Immature natural killer cell (primary cell): ENCODE measurements around the gene AGAP3. TPM values are rescaled to one million over a fixed set of nuclear protein-coding genes. Genes with fewer than 3 reads are reported as not detected.

Experiments
- DNase-seq, 3 donors: peaks; one replicate each; pipeline ENCODE4 v3.0.0; 2022; ENCODE audit warnings: mixed read lengths in 1 of 3
- H3K27ac Mint-ChIP-seq, 6 donors: one replicate each; pipeline ENCODE4 v1.8.0; 2020; ENCODE audit warnings: mixed read lengths in 6 of 6, mild to moderate bottlenecking in 5 of 6, inconsistent platforms in 4 of 6, moderate library complexity in 3 of 6
- H3K27me3 Mint-ChIP-seq, 3 donors: one replicate each; pipeline ENCODE4 v1.8.0; 2020 to 2021; ENCODE audit warnings: low read depth in 3 of 3, mild to moderate bottlenecking in 3 of 3, mixed read lengths in 3 of 3, moderate library complexity in 3 of 3, inconsistent platforms in 1 of 3
- H3K36me3 Mint-ChIP-seq, 3 donors: one replicate each; pipeline ENCODE4 v1.8.0; 2020; ENCODE audit warnings: mixed read lengths in 3 of 3, inconsistent platforms in 2 of 3, mild to moderate bottlenecking in 2 of 3
- H3K4me1 Mint-ChIP-seq, 2 donors: one replicate each; pipeline ENCODE4 v1.8.0; 2020; ENCODE audit warnings: inconsistent platforms in 2 of 2, mild to moderate bottlenecking in 2 of 2, mixed read lengths in 2 of 2, moderate library complexity in 1 of 2
- H3K4me3 Mint-ChIP-seq, 5 donors: one replicate each; pipeline ENCODE4 v1.8.0; 2020; ENCODE audit warnings: mild to moderate bottlenecking in 5 of 5, mixed read lengths in 5 of 5, inconsistent platforms in 3 of 5, moderate library complexity in 3 of 5
- H3K9me3 Mint-ChIP-seq, 6 donors: one replicate each; pipeline ENCODE4 v1.8.0; 2020; ENCODE audit warnings: mild to moderate bottlenecking in 6 of 6, mixed read lengths in 6 of 6, inconsistent platforms in 4 of 6, moderate library complexity in 3 of 6
- polyA plus RNA-seq, 3 donors: library from polyadenylated mRNA; unstranded; fragments of 300-500 nt; fragmentation: Illumina TruSeq; gene quantifications; one replicate each; pipeline ENCODE4 v1.2.3, GENCODE V29; 2021

AGAP3 gene
- polyA plus RNA-seq, 3 donors from 2014 or later = 2.8 to 6.3 (median 4.3) TPM

DNA sequence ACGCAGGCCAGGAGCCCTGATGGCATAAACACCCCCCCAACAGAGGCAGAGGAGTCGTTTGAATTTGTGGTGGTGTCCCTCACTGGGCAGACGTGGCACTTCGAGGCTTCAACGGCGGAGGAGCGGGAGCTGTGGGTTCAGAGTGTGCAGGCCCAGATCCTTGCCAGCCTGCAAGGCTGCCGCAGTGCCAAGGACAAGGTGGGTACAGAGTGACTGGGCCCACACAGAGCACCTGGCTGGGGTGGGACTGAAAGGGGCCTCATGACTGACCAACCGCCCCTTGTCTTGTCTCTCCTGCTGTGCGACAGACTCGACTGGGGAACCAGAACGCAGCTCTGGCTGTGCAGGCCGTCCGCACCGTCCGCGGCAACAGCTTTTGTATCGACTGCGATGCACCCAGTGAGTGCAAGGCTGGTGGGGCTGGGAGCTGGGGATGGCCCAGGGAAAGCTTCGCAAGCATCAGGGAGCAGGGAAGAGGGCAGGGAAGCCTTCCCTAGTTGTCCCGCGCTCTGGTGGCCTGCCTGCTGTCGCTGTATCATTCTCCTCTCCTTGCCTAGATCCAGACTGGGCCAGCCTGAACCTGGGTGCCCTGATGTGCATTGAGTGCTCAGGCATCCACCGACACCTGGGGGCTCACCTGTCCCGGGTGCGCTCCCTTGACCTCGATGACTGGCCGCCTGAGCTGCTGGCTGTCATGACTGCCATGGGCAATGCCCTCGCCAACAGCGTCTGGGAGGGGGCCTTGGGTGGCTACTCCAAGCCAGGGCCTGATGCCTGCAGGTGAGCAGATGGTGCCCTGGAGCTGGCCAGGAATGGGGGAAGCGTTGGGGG, 55.8 kb downstream of the AGAP3 start:
- Mint-ChIP-seq H3K27ac (no peak overlapping the region), H3K4me3 (no peak overlapping the region), H3K9me3 (no peaks in the 10 kb centered on the region), H3K4me1 (no peaks in the 10 kb centered on the region), H3K36me3 (peaks cover 0 to 8% (median 4%) of the 10 kb centered on the region in 3 donors), H3K27me3 (peaks cover 0 to 1% (median 0%) of the 10 kb centered on the region in 3 donors)
- no peak for DNase-seq

DNA sequence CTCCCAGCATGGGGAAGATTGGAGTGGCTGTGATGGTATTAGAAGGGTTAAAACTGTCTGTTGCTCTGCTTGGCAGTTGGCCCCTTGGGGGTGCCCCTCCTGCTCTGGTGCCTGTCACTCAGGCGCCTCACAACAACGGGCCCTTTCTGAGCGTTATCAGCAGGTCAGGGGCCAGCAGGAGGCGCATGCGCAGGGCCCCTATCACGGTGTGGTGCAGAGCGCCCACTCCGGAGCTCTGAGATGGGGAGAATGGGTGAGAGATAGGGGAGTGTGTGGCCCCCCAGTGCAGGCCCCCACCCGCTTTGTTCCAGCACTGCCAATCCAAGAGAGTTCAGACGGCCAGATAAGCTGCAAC, 56.4 kb downstream of the AGAP3 start:
- Mint-ChIP-seq H3K27ac (no peak overlapping the region), H3K9me3 (no peaks in the 10 kb centered on the region), H3K36me3 (peaks cover 0 to 8% (median 4%) of the 10 kb centered on the region in 3 donors), H3K27me3 (peaks cover 0 to 1% (median 0%) of the 10 kb centered on the region in 3 donors), H3K4me1 (no peaks in the 10 kb centered on the region), H3K4me3 (no peak overlapping the region)
- DNase-seq = no peak

DNA sequence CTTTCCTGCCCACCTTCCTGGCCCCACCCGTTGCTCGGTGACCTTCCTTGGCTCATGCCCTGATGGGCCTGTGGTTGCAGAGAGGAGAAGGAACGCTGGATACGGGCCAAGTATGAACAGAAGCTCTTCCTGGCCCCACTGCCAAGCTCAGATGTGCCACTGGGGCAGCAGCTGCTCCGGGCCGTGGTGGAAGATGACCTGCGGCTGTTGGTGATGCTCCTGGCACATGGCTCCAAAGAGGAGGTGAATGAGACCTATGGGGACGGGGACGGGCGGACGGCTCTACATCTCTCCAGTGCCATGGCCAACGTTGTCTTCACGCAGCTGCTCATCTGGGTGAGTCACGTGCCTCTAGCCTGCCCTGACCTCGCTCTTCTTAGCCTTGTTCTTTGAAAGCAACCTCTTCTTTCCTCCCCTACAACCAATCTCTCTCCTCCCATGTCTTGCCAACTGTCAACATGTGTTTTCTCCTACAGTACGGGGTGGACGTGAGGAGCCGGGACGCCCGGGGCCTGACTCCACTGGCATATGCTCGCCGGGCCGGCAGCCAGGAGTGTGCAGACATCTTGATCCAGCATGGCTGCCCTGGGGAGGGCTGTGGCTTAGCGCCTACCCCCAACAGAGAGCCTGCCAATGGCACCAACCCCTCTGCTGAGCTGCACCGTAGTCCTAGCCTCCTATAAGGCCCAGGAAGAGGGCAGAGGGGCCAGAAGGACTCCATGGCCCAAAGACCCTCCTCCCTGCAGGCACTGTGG, 57.2 kb downstream of the AGAP3 start:
- Mint-ChIP-seq H3K36me3 (peaks cover 0 to 8% (median 4%) of the 10 kb centered on the region in 3 donors), H3K4me1 (no peaks in the 10 kb centered on the region), H3K27ac (no peak overlapping the region), H3K27me3 (peaks cover 0 to 1% (median 0%) of the 10 kb centered on the region in 3 donors), H3K9me3 (no peaks in the 10 kb centered on the region), H3K4me3 (no peak overlapping the region)
- no peak for DNase-seq

DNA sequence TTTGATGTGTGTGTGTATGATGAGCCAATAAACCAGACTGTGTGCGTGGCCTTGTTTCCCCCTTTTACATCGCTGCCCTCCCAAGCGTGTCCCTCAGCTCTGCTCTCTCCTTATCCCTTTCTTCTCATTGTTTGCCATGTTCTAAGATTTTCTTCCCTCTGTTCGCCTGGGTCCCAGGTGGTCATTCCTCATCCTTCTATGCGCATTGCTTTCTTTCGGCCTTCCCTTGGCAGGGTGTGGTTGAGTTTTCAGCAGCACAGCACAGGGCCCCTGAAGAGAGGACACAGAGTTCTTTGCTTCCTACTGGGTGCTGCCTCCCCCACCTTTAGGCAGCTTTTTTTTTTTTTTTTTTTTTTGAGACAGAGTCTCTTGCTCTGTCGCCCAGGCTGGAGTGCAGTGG, 58.1 kb downstream of the AGAP3 start:
- H3K9me3 Mint-ChIP-seq = no peaks in the 10 kb centered on the region
- no peak overlapping the region for H3K4me3 Mint-ChIP-seq
- no peak overlapping the region for H3K27ac Mint-ChIP-seq
- DNase-seq = no peak
- H3K27me3 Mint-ChIP-seq = peaks cover 0 to 1% (median 0%) of the 10 kb centered on the region in 3 donors
- H3K36me3 Mint-ChIP-seq = peaks cover 0 to 8% (median 4%) of the 10 kb centered on the region in 3 donors
- no peaks in the 10 kb centered on the region for H3K4me1 Mint-ChIP-seq

DNA sequence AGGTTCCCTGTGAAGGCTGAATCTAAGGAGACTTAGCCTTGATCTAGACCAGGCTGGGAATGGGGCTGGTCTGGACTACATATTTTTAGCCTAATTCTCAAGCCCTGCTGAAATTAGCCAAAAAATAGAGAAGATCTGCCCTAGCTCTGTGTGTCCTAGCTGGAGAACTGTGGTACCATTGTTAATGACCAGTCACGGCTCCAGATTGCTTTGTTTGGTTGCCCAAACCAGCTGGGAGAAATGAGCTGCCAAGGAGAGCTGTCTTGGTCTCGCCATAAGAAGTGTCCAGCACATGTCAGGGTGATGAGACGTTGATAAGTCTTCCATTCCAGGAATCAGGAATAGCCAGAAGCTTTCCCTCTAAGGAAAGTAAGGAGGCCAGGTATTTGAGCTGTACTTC, 60.5 kb downstream of the AGAP3 start:
- Mint-ChIP-seq H3K36me3 (peaks cover 0 to 8% (median 4%) of the 10 kb centered on the region in 3 donors), H3K4me3 (no peak overlapping the region)
- DNase-seq = no peak

DNA sequence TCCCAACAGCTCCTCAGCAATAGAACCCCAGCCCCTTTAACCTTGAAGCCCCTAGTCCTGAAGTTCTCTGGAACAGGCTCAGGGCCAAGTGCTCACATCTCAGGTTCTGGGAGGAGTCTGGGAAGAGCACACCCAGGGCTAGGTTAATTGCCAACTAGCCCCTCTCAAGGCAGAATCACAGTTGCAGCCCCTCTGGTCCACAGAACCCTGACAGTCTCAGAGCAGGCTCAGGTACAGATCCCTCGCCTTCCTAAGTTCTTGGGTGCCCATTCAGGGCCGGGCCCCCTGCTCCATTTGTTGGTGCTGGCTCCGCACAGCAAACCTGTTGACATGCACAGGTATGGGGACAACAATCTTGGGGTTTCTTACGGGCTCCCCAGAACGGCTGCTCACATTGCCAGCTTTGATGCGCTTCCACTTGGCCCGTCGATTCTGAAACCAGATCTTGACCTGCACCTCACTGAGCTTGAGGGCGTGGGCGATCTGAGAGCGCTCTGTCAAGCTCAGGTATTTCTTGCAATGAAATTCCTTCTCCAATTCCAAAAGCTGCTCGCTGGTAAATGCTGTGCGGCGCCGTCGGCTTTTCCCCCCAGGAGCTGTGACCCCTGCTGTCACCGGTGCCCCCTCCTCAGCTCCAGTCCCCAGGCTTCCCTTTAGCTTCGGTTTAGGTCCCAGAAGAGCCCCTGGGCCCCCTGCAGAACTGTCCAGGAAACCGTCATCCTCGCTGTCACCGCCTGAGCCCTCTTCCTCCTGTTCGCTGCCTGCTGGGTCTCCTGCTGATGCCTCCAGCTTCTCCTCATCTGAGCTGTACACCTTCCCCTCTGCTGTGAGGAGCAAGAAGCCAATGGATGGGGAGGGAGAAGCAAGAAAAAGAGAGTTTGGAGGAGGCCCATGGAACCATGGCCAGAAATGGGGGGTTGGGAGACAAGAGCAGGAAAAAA, 62.3 kb downstream of the AGAP3 start:
- H3K27ac Mint-ChIP-seq = no peak overlapping the region
- no peaks in the 10 kb centered on the region for H3K9me3 Mint-ChIP-seq
- no peak for DNase-seq
- H3K4me3 Mint-ChIP-seq = no peak overlapping the region
- peaks cover 0 to 4% (median 0%) of the 10 kb centered on the region in 3 donors for H3K27me3 Mint-ChIP-seq
- no peaks in the 10 kb centered on the region for H3K4me1 Mint-ChIP-seq
- peaks cover 0 to 8% (median 4%) of the 10 kb centered on the region in 3 donors for H3K36me3 Mint-ChIP-seq

More for the DNA sequence above, 60.5 kb downstream of the AGAP3 start:
- Mint-ChIP-seq H3K4me1 (no peaks in the 10 kb centered on the region), H3K9me3 (no peaks in the 10 kb centered on the region), H3K27me3 (peaks cover 0 to 4% (median 1%) of the 10 kb centered on the region in 3 donors), H3K27ac (no peak overlapping the region)

GRCh38 chr7:151150388-151150787, 64.1 kb downstream of the AGAP3 start:
- Mint-ChIP-seq H3K9me3 (no peaks in the 10 kb centered on the region), H3K27ac (no peak overlapping the region), H3K4me1 (no peaks in the 10 kb centered on the region), H3K27me3 (peaks cover 0 to 8% (median 3%) of the 10 kb centered on the region in 3 donors), H3K4me3 (no peak overlapping the region), H3K36me3 (no peaks in the 10 kb centered on the region)
- DNase-seq = no peak

- H3K9me3 Mint-ChIP-seq = no peaks in the 10 kb centered on the region
- H3K4me1 Mint-ChIP-seq = no peaks in the 10 kb centered on the region
- no peak overlapping the region for H3K4me3 Mint-ChIP-seq
- peaks cover 0 to 11% (median 10%) of the 10 kb centered on the region in 3 donors for H3K27me3 Mint-ChIP-seq
- H3K27ac Mint-ChIP-seq = no peak overlapping the region
- no peaks in the 10 kb centered on the region for H3K36me3 Mint-ChIP-seq
- DNase-seq = no peak
Measured at GRCh38 chr7:151152643-151153513, 66.6 kb downstream of the AGAP3 start.

DNA sequence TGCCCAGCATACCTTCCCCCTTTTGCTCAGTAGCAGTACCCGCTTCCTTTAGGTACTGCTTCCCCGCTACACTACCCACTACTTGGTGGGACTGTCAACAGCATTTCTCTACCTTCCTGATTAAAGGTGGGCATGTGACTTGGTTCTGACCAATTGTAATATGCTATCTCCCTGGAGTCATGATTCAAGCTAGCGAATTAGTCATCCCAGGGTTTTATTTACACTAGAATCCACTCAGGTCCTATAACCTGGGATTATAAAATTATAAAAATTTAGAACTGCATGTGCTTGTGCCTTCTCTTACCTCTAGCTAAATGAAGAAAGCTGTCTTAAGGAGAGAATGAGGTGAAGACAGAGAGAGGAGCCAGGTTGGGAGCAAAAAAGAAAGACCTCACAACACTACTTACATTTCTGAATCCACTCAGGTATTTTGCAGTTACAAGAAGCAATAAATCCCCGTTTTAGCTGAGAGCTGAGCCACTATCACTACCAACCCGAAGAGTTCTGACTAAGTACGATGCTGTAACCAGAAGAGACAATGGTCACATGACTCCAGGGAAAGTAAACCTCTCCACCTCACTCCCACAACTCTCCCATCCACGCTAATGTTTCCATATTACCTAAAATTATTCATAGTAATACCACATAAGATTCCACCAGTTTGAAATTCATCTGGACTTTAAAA, 71.5 kb downstream of the AGAP3 start:
- H3K36me3 Mint-ChIP-seq = no peaks in the 10 kb centered on the region
- no peak for DNase-seq
- H3K27ac Mint-ChIP-seq = no peak overlapping the region
- H3K27me3 Mint-ChIP-seq = peaks cover 0 to 10% (median 7%) of the 10 kb centered on the region in 3 donors
- H3K4me3 Mint-ChIP-seq = no peak overlapping the region
- no peaks in the 10 kb centered on the region for H3K9me3 Mint-ChIP-seq
- H3K4me1 Mint-ChIP-seq = no peaks in the 10 kb centered on the region

- Mint-ChIP-seq H3K4me1 (no peaks in the 10 kb centered on the region), H3K27ac (no peak overlapping the region), H3K4me3 (no peak overlapping the region), H3K27me3 (peaks cover 2 to 4% (median 4%) of the 10 kb centered on the region in 3 donors), H3K36me3 (no peaks in the 10 kb centered on the region), H3K9me3 (no peaks in the 10 kb centered on the region)
- DNase-seq = no peak
Measured at GRCh38 chr7:151161757-151162156, 75.5 kb downstream of the AGAP3 start.

GRCh38 chr7:151166629-151167196, 80.4 kb downstream of the AGAP3 start:
- H3K27me3 Mint-ChIP-seq = peaks cover 10 to 26% (median 21%) of the 10 kb centered on the region in 3 donors
- H3K27ac Mint-ChIP-seq = no peak overlapping the region
- peaks cover 4 to 8% of the 10 kb centered on the region in 2 donors for H3K4me1 Mint-ChIP-seq
- no peaks in the 10 kb centered on the region for H3K9me3 Mint-ChIP-seq
- no peak for DNase-seq
- H3K36me3 Mint-ChIP-seq = no peaks in the 10 kb centered on the region
- H3K4me3 Mint-ChIP-seq = peak overlapping the region; percentile 34 to 75 (median 62)
